Common myeloid progenitor, CD34-positive (primary cell): ENCODE results near the gene CIT.

Experiments
- CTCF ChIA-PET: fragments of 350-600 bp; sonication (Branson Sonifier 250); formaldehyde crosslinking; loops from one replicate; lab custom pipeline; 2021; ENCODE audit warnings: antibody characterized with exemption; lab: Charles Lee
- POLR2A ChIA-PET: fragments of 350-600 bp; sonication (Branson Sonifier 250); formaldehyde crosslinking; loops from one replicate; lab custom pipeline; 2021; ENCODE audit warnings: antibody characterized with exemption; lab: Charles Lee
- DNase-seq, 3 donors: peaks; one replicate each; pipeline versions ENCODE4 v3.0.0 to v3.0.0-alpha.2; 2013
- H3K27ac ChIP-seq, 2 experiments: 1 replicate in 1 of 2; 2 replicates in 1 of 2; pipeline ENCODE4 v1.7.0; 2013; ENCODE audit warnings: inconsistent platforms in 2 of 2, low read length in 2 of 2, mild to moderate bottlenecking in 2 of 2, low read depth in 1 of 2, moderate library complexity in 1 of 2; ENCODE audit not compliant: severe bottlenecking in 2 of 2, insufficient read depth in 1 of 2, poor library complexity in 1 of 2
- H3K27me3 ChIP-seq, 5 experiments: replicated peaks in 2 of 5; 1 replicate in 3 of 5; 2 replicates in 2 of 5; pipeline versions ENCODE4 v1.6.1 to v1.7.0; 2013; ENCODE audit warnings: low read length in 4 of 5, mild to moderate bottlenecking in 2 of 5, moderate library complexity in 2 of 5, inconsistent platforms in 1 of 5; ENCODE audit not compliant: insufficient read depth in 5 of 5, control insufficient read depth in 4 of 5
- H3K36me3 ChIP-seq, 4 experiments: 1 replicate in 2 of 4; 2 replicates in 2 of 4; pipeline versions ENCODE4 v1.6.1 to v1.7.0; 2013; ENCODE audit warnings: low read length in 3 of 4, control low read depth in 1 of 4, mild to moderate bottlenecking in 1 of 4; ENCODE audit not compliant: control insufficient read depth in 4 of 4, insufficient read depth in 4 of 4
- H3K4me1 ChIP-seq, 4 experiments: 1 replicate in 3 of 4; 2 replicates in 1 of 4; pipeline versions ENCODE4 v1.6.1 to v1.7.1; 2013; ENCODE audit warnings: low read length in 3 of 4, mild to moderate bottlenecking in 3 of 4, control low read depth in 1 of 4, inconsistent platforms in 1 of 4, moderate library complexity in 1 of 4; ENCODE audit not compliant: control insufficient read depth in 4 of 4, insufficient read depth in 4 of 4; ENCODE audit errors: control extremely low read depth in 1 of 4
- H3K4me3 ChIP-seq, 7 experiments: 1 replicate in 4 of 7; 2 replicates in 3 of 7; pipeline versions ENCODE4 v1.5.1 to v1.7.0; 2013; ENCODE audit warnings: mild to moderate bottlenecking in 7 of 7, low read length in 6 of 7, moderate library complexity in 6 of 7, inconsistent platforms in 2 of 7, low read depth in 2 of 7, control low read depth in 1 of 7; ENCODE audit not compliant: insufficient read depth in 4 of 7, control insufficient read depth in 1 of 7; ENCODE audit errors: extremely low read depth in 1 of 7
- H3K9me3 ChIP-seq, 5 experiments: 1 replicate in 4 of 5; 2 replicates in 1 of 5; pipeline versions ENCODE4 v1.6.1 to v1.7.1; 2013; ENCODE audit warnings: low read length in 4 of 5, mild to moderate bottlenecking in 2 of 5, inconsistent platforms in 1 of 5, low read depth in 1 of 5, moderate library complexity in 1 of 5; ENCODE audit not compliant: control insufficient read depth in 4 of 5, insufficient read depth in 2 of 5; ENCODE audit errors: control extremely low read depth in 1 of 5
- WGBS: methylation state at CpG from one replicate; pipeline ENCODE4 v1.1.5; 2013; ENCODE audit not compliant: insufficient coverage; 5-methylcytosine and 5-hydroxymethylcytosine counted together

Gene CIT

GRCh38 chr12:119748497-119748896, 128.6 kb downstream of the CIT start:
- no peaks in the 10 kb centered on the region for H3K27me3 ChIP-seq
- H3K4me3 ChIP-seq, result no peak overlapping the region
- WGBS, result 95% methylated on average over 7 of the region's 8 CpGs
- peaks cover 3 to 24% (median 11%) of the 10 kb centered on the region in 5 experiments for H3K9me3 ChIP-seq
- no peak for DNase-seq
- ChIA-PET CTCF (no interaction called here), POLR2A (no interaction called here)
- H3K36me3 ChIP-seq, result peaks cover 21 to 65% (median 44%) of the 10 kb centered on the region in 4 experiments
- H3K4me1 ChIP-seq, result no peaks in the 10 kb centered on the region
- no peak overlapping the region for H3K27ac ChIP-seq

DNA sequence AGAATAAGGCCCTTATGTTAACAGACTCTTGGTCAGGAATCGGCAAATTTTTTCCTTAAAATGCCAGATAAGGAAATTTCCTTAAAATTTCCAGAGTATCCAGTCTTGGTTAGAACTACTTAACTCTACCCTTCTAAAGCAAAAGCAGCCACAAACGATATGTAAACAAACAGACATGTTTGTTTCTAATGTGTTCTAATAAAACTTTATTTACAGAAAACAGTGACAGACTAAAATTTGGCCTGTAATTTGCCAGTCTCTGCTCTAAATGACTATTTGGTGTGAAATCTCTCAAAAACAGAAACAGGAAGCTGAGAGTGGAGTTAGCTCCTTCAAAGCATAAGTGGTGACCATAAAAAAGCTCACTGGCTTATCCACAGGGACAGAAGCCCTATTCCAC, 131.0 kb downstream of the CIT start:
- peaks cover 16 to 70% (median 46%) of the 10 kb centered on the region in 4 experiments for H3K36me3 ChIP-seq
- peaks cover 3 to 27% (median 11%) of the 10 kb centered on the region in 5 experiments for H3K9me3 ChIP-seq
- WGBS, result 100% methylated on average over 1 of the region's 2 CpGs
- H3K4me1 ChIP-seq, result no peaks in the 10 kb centered on the region
- CTCF ChIA-PET, result no interaction called here
- no peaks in the 10 kb centered on the region for H3K27me3 ChIP-seq
- no peak for DNase-seq
- POLR2A ChIA-PET, result no interaction called here
- no peak overlapping the region for H3K27ac ChIP-seq
- H3K4me3 ChIP-seq, result no peak overlapping the region

GRCh38 chr12:119744900-119745606, 132.1 kb downstream of the CIT start:
- WGBS, result no CpG with 5 or more reads among the region's 1 CpG
- Histone ChIP-seq H3K36me3 (peaks cover 10 to 67% (median 44%) of the 10 kb centered on the region in 4 experiments), H3K9me3 (peaks cover 3 to 27% (median 14%) of the 10 kb centered on the region in 5 experiments), H3K27ac (no peak overlapping the region), H3K4me1 (no peaks in the 10 kb centered on the region), H3K4me3 (no peak overlapping the region), H3K27me3 (no peaks in the 10 kb centered on the region)
- ChIA-PET POLR2A (interaction anchor here (0.6 kb wide), 1 partner anchor 17 kb away, joined by 4 read pairs; no protein-coding TSS in a partner anchor), CTCF (no interaction called here)
- peak; percentile 2 to 15 (median 11) for DNase-seq

DNA sequence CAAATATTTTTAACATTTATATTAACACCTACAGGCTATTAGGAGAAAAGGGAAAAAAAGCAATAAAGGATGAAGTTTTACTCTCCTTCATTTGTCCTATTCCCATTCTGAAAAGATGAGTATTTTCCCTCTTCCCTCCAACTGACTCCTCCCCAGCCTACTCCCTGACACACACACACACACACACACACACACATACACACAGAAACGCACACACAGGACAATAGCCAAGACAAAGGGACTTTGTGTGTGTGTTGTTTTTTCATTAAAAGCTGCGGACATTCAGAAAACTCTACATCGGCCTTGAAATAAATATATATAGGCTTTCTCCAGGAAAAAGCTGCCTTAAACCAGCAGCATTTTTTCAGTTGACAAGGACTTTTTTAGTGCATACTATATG, 134.4 kb downstream of the CIT start:
- no peaks in the 10 kb centered on the region for H3K27me3 ChIP-seq
- no peak overlapping the region for H3K27ac ChIP-seq
- no peaks in the 10 kb centered on the region for H3K4me1 ChIP-seq
- peaks cover 6 to 53% (median 36%) of the 10 kb centered on the region in 4 experiments for H3K36me3 ChIP-seq
- no CpG with 5 or more reads among the region's 3 CpGs for WGBS
- DNase-seq, result no peak
- POLR2A ChIA-PET, result no interaction called here
- peaks cover 3 to 27% (median 14%) of the 10 kb centered on the region in 5 experiments for H3K9me3 ChIP-seq
- no peak overlapping the region for H3K4me3 ChIP-seq
- CTCF ChIA-PET, result no interaction called here

DNA sequence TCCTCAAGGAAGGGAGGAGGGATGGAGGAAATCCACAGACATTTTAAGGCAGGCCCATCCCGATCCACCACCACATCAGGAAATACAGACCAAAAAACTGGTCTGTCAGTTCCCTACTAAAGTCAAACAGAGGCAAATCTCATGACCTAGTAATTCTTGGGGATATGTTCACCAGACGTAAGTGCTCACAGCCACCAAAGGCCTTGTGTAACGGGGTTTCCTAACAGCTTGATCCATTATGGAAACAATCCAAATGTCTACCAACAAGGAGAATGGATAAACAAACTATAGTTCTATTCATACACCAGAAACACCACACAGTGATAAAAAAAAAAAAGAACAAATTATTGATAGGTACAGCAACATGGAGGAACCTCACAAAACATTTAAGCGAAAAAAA, 136.3 kb downstream of the CIT start:
- Histone ChIP-seq H3K36me3 (peaks cover 2 to 43% (median 30%) of the 10 kb centered on the region in 4 experiments), H3K9me3 (peaks cover under 1 to 19% (median 7%) of the 10 kb centered on the region in 5 experiments), H3K4me1 (no peaks in the 10 kb centered on the region), H3K4me3 (no peak overlapping the region), H3K27ac (no peak overlapping the region), H3K27me3 (no peaks in the 10 kb centered on the region)
- 100% methylated on average over 3 of the region's 4 CpGs for WGBS
- POLR2A ChIA-PET, result no interaction called here
- CTCF ChIA-PET, result interaction anchor here (0.9 kb wide), 1 partner anchor 40 kb away, joined by 4 read pairs; no protein-coding TSS in a partner anchor
- DNase-seq, result no peak

- WGBS, result 93% methylated on average over 10 of the region's 17 CpGs
- Histone ChIP-seq H3K27ac (no peak overlapping the region), H3K9me3 (no peaks in the 10 kb centered on the region), H3K4me1 (no peaks in the 10 kb centered on the region), H3K27me3 (no peaks in the 10 kb centered on the region), H3K4me3 (no peak overlapping the region), H3K36me3 (peaks cover 2 to 41% (median 25%) of the 10 kb centered on the region in 4 experiments)
- ChIA-PET POLR2A (no interaction called here), CTCF (no interaction called here)
- DNase-seq, result no peak
These were observed 142.0 kb downstream of the CIT start for GRCh38 chr12:119735079-119735478.

- no peak overlapping the region for H3K27ac ChIP-seq
- WGBS, result 96% methylated on average over 13 of the region's 13 CpGs
- H3K36me3 ChIP-seq, result peaks cover 0 to 52% (median 32%) of the 10 kb centered on the region in 4 experiments
- no peaks in the 10 kb centered on the region for H3K9me3 ChIP-seq
- no peaks in the 10 kb centered on the region for H3K27me3 ChIP-seq
- DNase-seq, result no peak
- H3K4me1 ChIP-seq, result no peaks in the 10 kb centered on the region
- H3K4me3 ChIP-seq, result no peak overlapping the region
- CTCF ChIA-PET, result no interaction called here
- POLR2A ChIA-PET, result no interaction called here
These were observed 146.7 kb downstream of the CIT start for GRCh38 chr12:119730381-119730780.
